ENCODE data around the gene ANO2. TPM values are rescaled to one million over a fixed set of nuclear protein-coding genes. Genes with fewer than 3 reads are reported as not detected.

The ANO2 gene
- total RNA-seq, 4 donors from 2014 or later: 1.4 to 3.3 (median 2.7) TPM; not detected in 1

DNA sequence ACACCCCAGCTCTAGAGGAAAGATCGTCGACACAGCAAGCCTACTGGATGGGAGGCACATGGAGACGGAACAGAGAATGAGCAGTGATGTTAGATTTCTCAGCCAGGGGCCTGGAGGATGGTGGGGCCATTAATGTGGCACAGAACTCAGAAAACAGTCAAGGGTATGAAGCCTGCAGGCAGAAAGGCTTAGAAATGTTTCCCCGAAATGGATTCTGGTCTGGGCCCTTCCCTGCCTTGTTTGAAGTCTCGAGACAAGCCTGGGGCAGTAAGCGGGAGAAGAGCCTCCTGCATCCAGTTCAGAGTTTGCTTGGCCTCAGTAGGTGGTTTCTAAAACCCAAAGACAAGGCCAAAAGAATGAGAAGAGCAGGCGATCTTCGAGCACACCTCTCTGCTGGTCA is 354.7 kb downstream of the ANO2 start:
- Histone ChIP-seq H3K27ac (no peak overlapping the region), H3K36me3 (no peaks in the 10 kb centered on the region), H3K9me3 (no peaks in the 10 kb centered on the region), H3K4me1 (peaks cover 0 to 7% (median 0%) of the 10 kb centered on the region in 4 donors), H3K4me3 (no peak overlapping the region), H3K27me3 (no peaks in the 10 kb centered on the region)
- 90 to 100% methylated on average over 1 to 8 of the region's 8 CpGs for WGBS, 2 donors (ENCODE audit: low coverage in 1 of 2)
- in situ Hi-C loops (cut with MboI; ENCODE audit: low pct_ligation_motif_present in 1 of 4, low pct_unique_long_range_greater_than_20kb in 1 of 4, low sequenced_read_pairs in 3 of 4) (no loop called here), intact Hi-C loops (cut with DNase I; ENCODE audit: low total_unique reads) (no loop called here)
- no peak for TF ChIP-seq EP300 (IDR thresholded peaks at IDR 0.05; ENCODE audit: low read depth)
- TF ChIP-seq POLR2A (IDR thresholded peaks at IDR 0.05): no peak
- TF ChIP-seq, protein P1, sequence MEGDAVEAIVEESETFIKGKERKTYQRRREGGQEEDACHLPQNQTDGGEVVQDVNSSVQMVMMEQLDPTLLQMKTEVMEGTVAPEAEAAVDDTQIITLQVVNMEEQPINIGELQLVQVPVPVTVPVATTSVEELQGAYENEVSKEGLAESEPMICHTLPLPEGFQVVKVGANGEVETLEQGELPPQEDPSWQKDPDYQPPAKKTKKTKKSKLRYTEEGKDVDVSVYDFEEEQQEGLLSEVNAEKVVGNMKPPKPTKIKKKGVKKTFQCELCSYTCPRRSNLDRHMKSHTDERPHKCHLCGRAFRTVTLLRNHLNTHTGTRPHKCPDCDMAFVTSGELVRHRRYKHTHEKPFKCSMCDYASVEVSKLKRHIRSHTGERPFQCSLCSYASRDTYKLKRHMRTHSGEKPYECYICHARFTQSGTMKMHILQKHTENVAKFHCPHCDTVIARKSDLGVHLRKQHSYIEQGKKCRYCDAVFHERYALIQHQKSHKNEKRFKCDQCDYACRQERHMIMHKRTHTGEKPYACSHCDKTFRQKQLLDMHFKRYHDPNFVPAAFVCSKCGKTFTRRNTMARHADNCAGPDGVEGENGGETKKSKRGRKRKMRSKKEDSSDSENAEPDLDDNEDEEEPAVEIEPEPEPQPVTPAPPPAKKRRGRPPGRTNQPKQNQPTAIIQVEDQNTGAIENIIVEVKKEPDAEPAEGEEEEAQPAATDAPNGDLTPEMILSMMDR (IDR thresholded peaks at IDR 0.05): no peak
- no peak for TF ChIP-seq POLR2AphosphoS5 (IDR thresholded peaks at IDR 0.05)
- no peak for DNase-seq

DNA sequence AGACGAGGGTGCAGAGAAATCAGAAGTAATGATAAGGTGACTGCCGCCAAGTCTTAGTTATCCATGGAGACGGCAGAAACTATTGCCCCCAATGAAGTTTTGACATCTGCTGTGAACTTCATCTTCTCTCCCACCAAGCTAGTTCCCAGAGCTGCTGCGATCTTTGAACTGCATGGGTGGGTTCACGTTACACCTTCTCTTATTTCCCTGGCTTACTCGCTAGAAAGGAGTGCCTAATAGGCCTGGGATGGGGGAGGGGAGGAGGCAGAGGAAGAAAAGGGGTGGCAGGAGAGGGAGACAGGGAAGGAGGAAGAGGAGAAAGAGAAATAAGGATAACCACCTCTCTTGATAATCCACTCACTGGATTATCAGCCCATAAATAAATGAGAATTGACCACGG is 356.0 kb downstream of the ANO2 start:
- WGBS, 2 donors (ENCODE audit: low coverage in 1 of 2): 85 to 90% methylated on average over 7 of the region's 7 CpGs
- TF ChIP-seq, protein P1 (IDR thresholded peaks at IDR 0.05): no peak
- no peak for TF ChIP-seq EP300 (IDR thresholded peaks at IDR 0.05; ENCODE audit: low read depth)
- TF ChIP-seq POLR2AphosphoS5 (IDR thresholded peaks at IDR 0.05): no peak
- no peak for TF ChIP-seq POLR2A (IDR thresholded peaks at IDR 0.05)
- Histone ChIP-seq H3K27me3 (no peaks in the 10 kb centered on the region), H3K36me3 (no peaks in the 10 kb centered on the region), H3K4me3 (no peak overlapping the region), H3K27ac (no peak overlapping the region), H3K9me3 (no peaks in the 10 kb centered on the region), H3K4me1 (peaks cover 0 to 7% (median 0%) of the 10 kb centered on the region in 4 donors)
- DNase-seq: no peak
- in situ Hi-C loops (cut with MboI; ENCODE audit: low pct_ligation_motif_present in 1 of 4, low pct_unique_long_range_greater_than_20kb in 1 of 4, low sequenced_read_pairs in 3 of 4) (no loop called here), intact Hi-C loops (cut with DNase I; ENCODE audit: low total_unique reads) (no loop called here)

DNA sequence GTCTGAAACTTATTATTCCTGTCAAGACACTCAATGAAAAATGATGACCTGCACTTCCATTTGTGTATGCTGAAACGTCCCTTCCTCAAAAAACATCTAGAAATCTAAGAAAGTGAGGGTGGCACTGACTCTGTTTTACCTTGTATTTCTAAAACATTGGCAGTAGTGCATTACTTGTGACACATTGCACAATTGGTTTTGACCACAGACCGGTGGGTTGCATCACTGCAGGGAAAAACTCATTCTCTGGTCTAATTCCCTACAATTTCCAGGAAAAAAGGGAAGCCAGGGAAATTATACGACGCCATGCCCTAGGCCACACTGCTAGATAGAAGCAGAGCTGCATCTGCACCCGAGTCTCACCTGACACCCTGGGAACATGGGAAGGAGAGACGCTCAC is 356.5 kb downstream of the ANO2 start:
- Histone ChIP-seq H3K27me3 (no peaks in the 10 kb centered on the region), H3K9me3 (no peaks in the 10 kb centered on the region), H3K4me3 (no peak overlapping the region), H3K36me3 (no peaks in the 10 kb centered on the region), H3K27ac (no peak overlapping the region), H3K4me1 (peaks cover 0 to 7% (median 0%) of the 10 kb centered on the region in 4 donors)
- DNase-seq: no peak
- in situ Hi-C loops (cut with MboI; ENCODE audit: low pct_ligation_motif_present in 1 of 4, low pct_unique_long_range_greater_than_20kb in 1 of 4, low sequenced_read_pairs in 3 of 4) (no loop called here), intact Hi-C loops (cut with DNase I; ENCODE audit: low total_unique reads) (no loop called here)
- TF ChIP-seq POLR2AphosphoS5 (IDR thresholded peaks at IDR 0.05) (no peak), POLR2A (IDR thresholded peaks at IDR 0.05) (no peak), EP300 (IDR thresholded peaks at IDR 0.05; ENCODE audit: low read depth) (no peak)
- TF ChIP-seq, protein P1 (IDR thresholded peaks at IDR 0.05): no peak
- 55 to 87% methylated on average over 4 to 6 of the region's 6 CpGs for WGBS, 2 donors (ENCODE audit: low coverage in 1 of 2)

DNA sequence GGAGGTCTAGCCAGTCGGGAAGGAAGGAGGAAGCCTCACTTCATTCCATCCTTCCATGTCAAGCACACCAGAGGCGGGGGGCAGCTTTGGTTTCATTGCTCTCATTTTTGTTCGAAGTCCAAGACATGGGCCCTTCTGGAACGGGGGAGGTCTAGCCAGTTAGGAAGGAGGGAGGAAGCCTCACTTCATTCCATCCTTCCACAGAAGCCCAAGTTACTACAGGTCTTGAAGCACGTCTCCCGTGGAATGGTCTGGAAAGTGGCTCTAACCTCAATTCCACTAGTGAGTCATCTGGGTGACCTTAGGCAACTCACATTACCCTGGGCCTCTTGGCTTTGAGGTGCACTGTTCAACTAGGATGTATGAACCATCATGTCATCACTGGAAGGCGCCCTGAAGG is 356.9 kb downstream of the ANO2 start:
- Histone ChIP-seq H3K4me3 (no peak overlapping the region), H3K27ac (no peak overlapping the region), H3K4me1 (peaks cover 0 to 7% (median 0%) of the 10 kb centered on the region in 4 donors), H3K9me3 (no peaks in the 10 kb centered on the region), H3K27me3 (no peaks in the 10 kb centered on the region), H3K36me3 (no peaks in the 10 kb centered on the region)
- no peak for DNase-seq
- in situ Hi-C loops (cut with MboI; ENCODE audit: low pct_ligation_motif_present in 1 of 4, low pct_unique_long_range_greater_than_20kb in 1 of 4, low sequenced_read_pairs in 3 of 4): no loop called here
- no peak for TF ChIP-seq POLR2A (IDR thresholded peaks at IDR 0.05)
- TF ChIP-seq EP300 (IDR thresholded peaks at IDR 0.05; ENCODE audit: low read depth): no peak
- no peak for TF ChIP-seq POLR2AphosphoS5 (IDR thresholded peaks at IDR 0.05)
- intact Hi-C loops (cut with DNase I; ENCODE audit: low total_unique reads): no loop called here
- 76% methylated on average over 7 of the region's 7 CpGs; no CpG with 5 or more reads in 1 of the 2 donors for WGBS, 2 donors (ENCODE audit: low coverage in 1 of 2)

DNA sequence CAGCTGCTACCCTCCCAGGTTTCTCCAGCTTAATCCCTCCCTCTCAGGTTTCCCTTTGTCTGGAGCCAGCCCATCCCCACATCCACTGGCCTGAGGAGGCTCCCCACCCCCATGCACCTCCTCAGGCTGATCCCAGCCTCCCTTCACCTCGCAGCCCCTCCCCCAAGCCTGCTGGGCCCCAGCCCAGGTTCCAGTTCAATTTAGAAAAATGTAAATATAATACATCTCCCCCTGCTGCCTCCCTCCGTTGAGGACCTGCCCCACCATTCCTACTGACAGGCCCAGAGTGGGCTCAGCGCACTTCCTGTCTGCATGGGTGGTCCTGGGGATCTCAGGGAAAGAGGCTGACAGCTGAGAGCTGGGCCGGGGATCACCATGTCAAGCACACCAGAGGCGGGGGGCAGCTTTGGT is 357.3 kb downstream of the ANO2 start:
- no peaks in the 10 kb centered on the region for H3K9me3 ChIP-seq
- in situ Hi-C loops (cut with MboI; ENCODE audit: low pct_ligation_motif_present in 1 of 4, low pct_unique_long_range_greater_than_20kb in 1 of 4, low sequenced_read_pairs in 3 of 4): no loop called here

More for the DNA sequence above, 357.3 kb downstream of the ANO2 start:
- no peak overlapping the region for H3K27ac ChIP-seq
- intact Hi-C loops (cut with DNase I; ENCODE audit: low total_unique reads): no loop called here
- no peak for DNase-seq
- H3K36me3 ChIP-seq: no peaks in the 10 kb centered on the region
- H3K4me1 ChIP-seq: peaks cover 0 to 7% (median 0%) of the 10 kb centered on the region in 4 donors
- WGBS, 2 donors (ENCODE audit: low coverage in 1 of 2): 71% methylated on average over 5 of the region's 5 CpGs; no CpG with 5 or more reads in 1 of the 2 donors
- TF ChIP-seq EP300 (IDR thresholded peaks at IDR 0.05; ENCODE audit: low read depth) (no peak), POLR2AphosphoS5 (IDR thresholded peaks at IDR 0.05) (no peak), POLR2A (IDR thresholded peaks at IDR 0.05) (no peak)
- TF ChIP-seq, protein P1 (IDR thresholded peaks at IDR 0.05): no peak
- no peak overlapping the region for H3K4me3 ChIP-seq
- no peaks in the 10 kb centered on the region for H3K27me3 ChIP-seq

All from transverse colon (tissue), 4 donors.